Neural progenitor cell (in vitro differentiated cells): ENCODE measurements around the gene TMEM170A. TPM values are rescaled to one million over a fixed set of nuclear protein-coding genes. Genes with fewer than 3 reads are reported as not detected.
A peak's percentile ranks its signal among the peaks of the same experiment; 100 is the strongest.

Experiments used
- DNase-seq: peaks from one replicate; pipeline ENCODE4 v3.0.0-alpha.2; 2016; ENCODE audit warnings: low spot score
- H2AFZ ChIP-seq: fragments of 200-600 bp; sonication (generic); replicated peaks from 2 replicates; pipeline ENCODE4 v1.6.1; 2016; ENCODE audit warnings: antibody characterized with exemption
- H3F3A ChIP-seq: fragments of 200-600 bp; sonication (generic); 2 replicates; pipeline ENCODE4 v1.6.1; 2016; ENCODE audit warnings: antibody characterized with exemption, low read depth
- H3K27ac ChIP-seq: fragments of 200-600 bp; sonication (generic); 2 replicates; pipeline ENCODE4 v1.5.1; 2016; ENCODE audit warnings: mild to moderate bottlenecking
- H3K27me3 ChIP-seq: fragments of 200-600 bp; sonication (generic); 2 replicates; pipeline ENCODE4 v1.6.1; 2016; ENCODE audit warnings: mild to moderate bottlenecking, moderate library complexity
- H3K36me3 ChIP-seq: fragments of 200-600 bp; sonication (generic); 2 replicates; pipeline ENCODE4 v1.5.1; 2016
- H3K4me1 ChIP-seq: fragments of 200-600 bp; sonication (generic); 2 replicates; pipeline ENCODE4 v1.6.1; 2016; ENCODE audit warnings: mixed run types
- H3K4me2 ChIP-seq: fragments of 200-600 bp; sonication (generic); 2 replicates; pipeline ENCODE4 v1.6.1; 2016
- H3K4me3 ChIP-seq: fragments of 200-600 bp; sonication (generic); 2 replicates; pipeline ENCODE4 v1.5.1; 2016
- H3K79me2 ChIP-seq: fragments of 200-600 bp; sonication (generic); 2 replicates; pipeline ENCODE4 v1.6.1; 2016; ENCODE audit warnings: low read depth
- H3K9ac ChIP-seq: fragments of 200-600 bp; sonication (generic); 2 replicates; pipeline ENCODE4 v1.6.1; 2016
- H3K9me3 ChIP-seq: fragments of 200-600 bp; sonication (generic); 2 replicates; pipeline ENCODE4 v1.5.1; 2016; ENCODE audit warnings: low read depth
- H4K20me1 ChIP-seq: fragments of 200-600 bp; sonication (generic); 2 replicates; pipeline ENCODE4 v1.6.1; 2016; ENCODE audit warnings: low read depth
- H3K27ac Mint-ChIP-seq: 3 replicates; pipeline ENCODE4 v1.8.0; 2021; ENCODE audit warnings: mixed read lengths
- H3K27me3 Mint-ChIP-seq: 2 replicates; pipeline ENCODE4 v1.8.0; 2022; ENCODE audit warnings: low read depth, mild to moderate bottlenecking, inconsistent platforms, moderate library complexity, mixed read lengths; ENCODE audit not compliant: insufficient read depth
- H3K36me3 Mint-ChIP-seq: 3 replicates; pipeline ENCODE4 v1.8.0; 2021; ENCODE audit warnings: mixed read lengths
- H3K4me1 Mint-ChIP-seq: 3 replicates; pipeline ENCODE4 v1.8.0; 2021; ENCODE audit warnings: mixed read lengths
- H3K4me3 Mint-ChIP-seq: 3 replicates; pipeline ENCODE4 v1.8.0; 2021; ENCODE audit warnings: mild to moderate bottlenecking, moderate library complexity, mixed read lengths
- H3K9me3 Mint-ChIP-seq: 3 replicates; pipeline ENCODE4 v1.8.0; 2020; ENCODE audit warnings: mixed read lengths
- EZH2 ChIP-seq: fragments of 200-600 bp; sonication (generic); IDR thresholded peaks from 2 replicates; pipeline ENCODE4 v1.6.1; 2017; ENCODE audit warnings: antibody characterized with exemption, mild to moderate bottlenecking, moderate library complexity
- EZH2phosphoT487 ChIP-seq: fragments of 200-600 bp; sonication (generic); IDR thresholded peaks from 2 replicates; pipeline ENCODE4 v1.6.1; 2017; ENCODE audit warnings: antibody characterized with exemption
- total RNA-seq: library from RNA; depleted of rRNA; stranded (reverse); fragments of >200 nt; gene quantifications from 2 replicates; pipeline ENCODE4 v1.2.3, GENCODE V29; 2015; ENCODE audit warnings: low replicate concordance
- TF ChIP-seq, protein P1 (sequence below): fragments of 200-600 bp; sonication (generic); IDR thresholded peaks from 2 replicates; pipeline ENCODE4 v1.5.1; 2017; ENCODE audit warnings: antibody characterized with exemption, mild to moderate bottlenecking

TMEM170A gene
- total RNA-seq, 1 donor from 2014 or later: 77.0 TPM

DNA sequence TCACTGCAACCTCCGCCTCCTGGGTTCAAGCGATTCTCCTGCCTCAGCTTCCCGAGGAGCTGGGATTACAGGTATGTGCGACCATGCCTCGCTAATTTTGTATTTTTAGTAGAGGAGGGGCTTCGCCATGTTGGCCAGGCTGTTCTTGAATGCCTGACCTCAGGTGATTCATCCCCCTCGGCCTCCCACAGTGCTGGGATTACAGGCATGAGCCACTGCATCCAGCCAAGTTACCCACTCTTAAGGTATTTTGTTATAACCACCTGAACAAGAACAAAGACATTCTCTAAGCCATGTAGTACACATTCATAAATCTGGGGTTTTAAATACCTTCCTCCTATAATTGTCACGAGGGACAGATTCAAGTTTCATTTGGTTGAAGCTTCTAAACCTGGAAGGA, 12.3 kb upstream of the TMEM170A start:
- H2AFZ ChIP-seq: no peak overlapping the region
- no peaks in the 10 kb centered on the region for H3K36me3 ChIP-seq
- H3K4me3 Mint-ChIP-seq: no peak overlapping the region
- H3K27me3 ChIP-seq: no peaks in the 10 kb centered on the region
- no peaks in the 10 kb centered on the region for H3K9me3 ChIP-seq
- H3F3A ChIP-seq: peaks cover 4% of the 10 kb centered on the region
- H3K4me1 Mint-ChIP-seq: peaks cover 3% of the 10 kb centered on the region
- no peak overlapping the region for H3K27ac ChIP-seq
- TF ChIP-seq, protein P1, sequence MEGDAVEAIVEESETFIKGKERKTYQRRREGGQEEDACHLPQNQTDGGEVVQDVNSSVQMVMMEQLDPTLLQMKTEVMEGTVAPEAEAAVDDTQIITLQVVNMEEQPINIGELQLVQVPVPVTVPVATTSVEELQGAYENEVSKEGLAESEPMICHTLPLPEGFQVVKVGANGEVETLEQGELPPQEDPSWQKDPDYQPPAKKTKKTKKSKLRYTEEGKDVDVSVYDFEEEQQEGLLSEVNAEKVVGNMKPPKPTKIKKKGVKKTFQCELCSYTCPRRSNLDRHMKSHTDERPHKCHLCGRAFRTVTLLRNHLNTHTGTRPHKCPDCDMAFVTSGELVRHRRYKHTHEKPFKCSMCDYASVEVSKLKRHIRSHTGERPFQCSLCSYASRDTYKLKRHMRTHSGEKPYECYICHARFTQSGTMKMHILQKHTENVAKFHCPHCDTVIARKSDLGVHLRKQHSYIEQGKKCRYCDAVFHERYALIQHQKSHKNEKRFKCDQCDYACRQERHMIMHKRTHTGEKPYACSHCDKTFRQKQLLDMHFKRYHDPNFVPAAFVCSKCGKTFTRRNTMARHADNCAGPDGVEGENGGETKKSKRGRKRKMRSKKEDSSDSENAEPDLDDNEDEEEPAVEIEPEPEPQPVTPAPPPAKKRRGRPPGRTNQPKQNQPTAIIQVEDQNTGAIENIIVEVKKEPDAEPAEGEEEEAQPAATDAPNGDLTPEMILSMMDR: no peak
- TF ChIP-seq EZH2: no peak
- TF ChIP-seq EZH2phosphoT487: no peak
- peaks cover 2% of the 10 kb centered on the region for H3K27me3 Mint-ChIP-seq
- H3K27ac Mint-ChIP-seq: peak overlapping the region; percentile 29
- no peaks in the 10 kb centered on the region for H3K36me3 Mint-ChIP-seq
- DNase-seq: no peak
- no peaks in the 10 kb centered on the region for H3K4me1 ChIP-seq
- H3K4me2 ChIP-seq: no peak overlapping the region
- H3K9me3 Mint-ChIP-seq: no peaks in the 10 kb centered on the region
- H4K20me1 ChIP-seq: no peaks in the 10 kb centered on the region
- H3K9ac ChIP-seq: no peak overlapping the region
- H3K4me3 ChIP-seq: no peak overlapping the region
- H3K79me2 ChIP-seq: no peaks in the 10 kb centered on the region

DNA sequence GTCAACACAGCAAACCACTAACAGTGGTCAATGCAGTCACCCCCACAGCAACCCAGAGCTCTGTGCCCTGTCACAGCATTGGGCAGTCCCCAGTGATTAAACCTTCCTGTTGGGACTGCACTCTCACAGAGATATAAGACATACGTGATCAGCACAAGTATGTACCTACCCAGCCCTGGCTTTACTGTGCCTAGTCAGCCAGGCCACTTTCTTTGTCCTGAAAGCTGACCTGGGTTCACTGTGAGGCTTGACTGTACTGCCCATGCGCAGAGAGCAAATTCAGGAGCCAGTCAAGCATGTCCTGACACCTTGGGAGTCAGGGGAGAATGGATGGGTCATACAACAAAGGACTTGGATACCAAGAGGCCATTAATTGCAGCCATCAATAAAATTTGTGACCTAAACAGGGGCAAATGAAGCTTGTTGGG, 10.9 kb upstream of the TMEM170A start:
- Mint-ChIP-seq H3K9me3 (no peaks in the 10 kb centered on the region), H3K4me3 (no peak overlapping the region), H3K27ac (no peak overlapping the region), H3K36me3 (no peaks in the 10 kb centered on the region), H3K27me3 (peaks cover 2% of the 10 kb centered on the region), H3K4me1 (peaks cover 5% of the 10 kb centered on the region)
- H3F3A ChIP-seq: peaks cover 13% of the 10 kb centered on the region
- no peaks in the 10 kb centered on the region for H3K36me3 ChIP-seq
- H3K27me3 ChIP-seq: no peaks in the 10 kb centered on the region
- no peak overlapping the region for H3K9ac ChIP-seq
- no peak overlapping the region for H3K27ac ChIP-seq
- H2AFZ ChIP-seq: no peak overlapping the region
- no peak for DNase-seq
- H3K4me1 ChIP-seq: no peaks in the 10 kb centered on the region
- no peaks in the 10 kb centered on the region for H3K79me2 ChIP-seq
- no peak overlapping the region for H3K4me3 ChIP-seq
- no peaks in the 10 kb centered on the region for H3K9me3 ChIP-seq
- TF ChIP-seq, protein P1: no peak
- TF ChIP-seq EZH2 (no peak), EZH2phosphoT487 (no peak)
- no peaks in the 10 kb centered on the region for H4K20me1 ChIP-seq
- H3K4me2 ChIP-seq: no peak overlapping the region

DNA sequence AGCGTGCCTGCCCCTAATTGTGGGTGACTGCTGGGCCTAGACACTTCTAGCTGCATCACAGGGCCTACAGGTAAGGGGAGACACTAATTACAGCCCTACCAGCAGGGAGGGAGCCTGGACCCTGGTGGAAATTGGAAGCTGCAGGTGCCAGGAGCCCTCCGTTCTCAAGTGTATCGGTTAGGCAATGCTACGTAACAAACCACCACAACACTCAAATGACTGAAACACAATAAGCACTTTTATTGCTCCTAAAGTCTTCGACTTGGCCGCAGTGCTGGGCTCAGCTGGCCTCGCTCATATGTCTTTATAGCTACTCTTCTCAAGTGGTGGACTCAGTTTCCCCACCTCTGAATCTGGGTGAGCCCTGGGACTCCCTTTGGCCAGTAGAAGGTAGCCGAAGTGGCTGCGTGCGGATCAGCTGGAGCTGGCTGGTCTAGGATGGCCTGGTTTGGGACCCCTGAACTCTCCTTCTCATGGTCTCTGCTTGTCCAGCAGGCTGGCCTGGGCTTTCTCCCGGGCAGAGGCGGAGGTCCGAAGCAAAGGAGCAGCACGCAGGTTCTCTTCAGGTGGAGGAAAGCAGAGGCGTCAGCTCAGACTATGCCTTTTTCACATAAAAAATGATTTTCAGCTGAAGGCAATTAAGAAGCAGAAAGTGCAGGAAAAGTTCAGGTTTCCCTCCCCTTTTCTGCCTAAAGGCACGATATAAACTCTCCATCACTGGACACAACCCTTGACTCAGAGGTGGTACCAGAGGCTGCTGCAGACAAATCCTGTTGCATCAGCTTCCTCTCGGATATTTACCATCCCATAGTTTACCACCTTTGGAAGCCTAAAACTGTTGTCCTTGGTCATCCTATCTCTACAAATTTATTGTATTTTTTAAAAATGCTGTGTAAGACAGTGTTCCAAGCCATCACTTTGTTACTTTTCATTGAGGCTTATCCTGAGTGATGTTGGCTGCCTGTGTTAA, 8.7 kb upstream of the TMEM170A start:
- no peak overlapping the region for H3K9ac ChIP-seq
- H3K27ac ChIP-seq: no peak overlapping the region
- Mint-ChIP-seq H3K9me3 (no peaks in the 10 kb centered on the region), H3K27ac (no peak overlapping the region), H3K4me3 (no peak overlapping the region), H3K36me3 (no peaks in the 10 kb centered on the region), H3K27me3 (peaks cover 2% of the 10 kb centered on the region), H3K4me1 (peaks cover 9% of the 10 kb centered on the region)
- no peaks in the 10 kb centered on the region for H3K4me1 ChIP-seq
- H2AFZ ChIP-seq: no peak overlapping the region
- H3K79me2 ChIP-seq: no peaks in the 10 kb centered on the region
- H3K4me3 ChIP-seq: no peak overlapping the region
- H3K4me2 ChIP-seq: no peak overlapping the region
- H3F3A ChIP-seq: peaks cover 13% of the 10 kb centered on the region
- no peak for DNase-seq
- no peaks in the 10 kb centered on the region for H3K27me3 ChIP-seq
- H4K20me1 ChIP-seq: no peaks in the 10 kb centered on the region
- no peaks in the 10 kb centered on the region for H3K9me3 ChIP-seq
- no peak for TF ChIP-seq EZH2
- TF ChIP-seq EZH2phosphoT487: no peak
- TF ChIP-seq, protein P1: no peak
- H3K36me3 ChIP-seq: no peaks in the 10 kb centered on the region
